ENCODE data around the gene GMEB2.
"Not testable (repeated sequence)": the region's sequence is repeated elsewhere in the genome, so short reads cannot be mapped to it uniquely, and the experiment has no call there.

DNA sequence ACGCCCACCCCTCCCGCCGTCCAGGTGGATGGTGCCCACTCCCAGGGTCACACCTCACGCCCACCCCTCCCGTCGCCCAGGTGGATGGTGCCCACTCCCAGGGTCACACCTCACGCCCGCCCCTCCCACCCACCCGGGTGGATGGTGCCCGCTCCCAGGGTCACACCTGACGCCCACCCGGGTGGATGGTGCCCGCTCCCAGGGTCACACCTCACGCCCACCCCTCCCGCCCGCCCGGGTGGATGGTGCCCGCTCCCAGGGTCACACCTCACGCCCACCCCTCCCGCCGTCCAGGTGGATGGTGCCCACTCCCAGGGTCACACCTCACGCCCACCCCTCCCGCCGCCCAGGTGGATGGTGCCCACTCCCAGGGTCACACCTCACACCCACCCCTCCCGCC is 23.6 kb upstream of the GMEB2 start:
- TF ChIP-seq, protein P1, sequence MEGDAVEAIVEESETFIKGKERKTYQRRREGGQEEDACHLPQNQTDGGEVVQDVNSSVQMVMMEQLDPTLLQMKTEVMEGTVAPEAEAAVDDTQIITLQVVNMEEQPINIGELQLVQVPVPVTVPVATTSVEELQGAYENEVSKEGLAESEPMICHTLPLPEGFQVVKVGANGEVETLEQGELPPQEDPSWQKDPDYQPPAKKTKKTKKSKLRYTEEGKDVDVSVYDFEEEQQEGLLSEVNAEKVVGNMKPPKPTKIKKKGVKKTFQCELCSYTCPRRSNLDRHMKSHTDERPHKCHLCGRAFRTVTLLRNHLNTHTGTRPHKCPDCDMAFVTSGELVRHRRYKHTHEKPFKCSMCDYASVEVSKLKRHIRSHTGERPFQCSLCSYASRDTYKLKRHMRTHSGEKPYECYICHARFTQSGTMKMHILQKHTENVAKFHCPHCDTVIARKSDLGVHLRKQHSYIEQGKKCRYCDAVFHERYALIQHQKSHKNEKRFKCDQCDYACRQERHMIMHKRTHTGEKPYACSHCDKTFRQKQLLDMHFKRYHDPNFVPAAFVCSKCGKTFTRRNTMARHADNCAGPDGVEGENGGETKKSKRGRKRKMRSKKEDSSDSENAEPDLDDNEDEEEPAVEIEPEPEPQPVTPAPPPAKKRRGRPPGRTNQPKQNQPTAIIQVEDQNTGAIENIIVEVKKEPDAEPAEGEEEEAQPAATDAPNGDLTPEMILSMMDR (conservative IDR thresholded peaks at IDR 0.05 in 1 of 2, IDR thresholded peaks at IDR 0.05 in 1 of 2; ENCODE audit: low read depth in 1 of 2, low read length in 2 of 2): not testable (repeated sequence)
- not testable (repeated sequence) for TF ChIP-seq EZH2 (IDR thresholded peaks at IDR 0.05; ENCODE audit: low read length, missing control alignments)
